Measurements from ENCODE around the gene PPFIBP1. TPM values are rescaled to one million over a fixed set of nuclear protein-coding genes. Genes with fewer than 3 reads are reported as not detected.
A peak's percentile ranks its signal among the peaks of the same experiment; 100 is the strongest.
"Not testable (repeated sequence)": the region's sequence is repeated elsewhere in the genome, so short reads cannot be mapped to it uniquely, and the experiment has no call there.

Gene PPFIBP1
- total and polyA plus RNA-seq, 4 experiments from 2014 or later: 2.1 to 6.5 (median 3.8) TPM

DNA sequence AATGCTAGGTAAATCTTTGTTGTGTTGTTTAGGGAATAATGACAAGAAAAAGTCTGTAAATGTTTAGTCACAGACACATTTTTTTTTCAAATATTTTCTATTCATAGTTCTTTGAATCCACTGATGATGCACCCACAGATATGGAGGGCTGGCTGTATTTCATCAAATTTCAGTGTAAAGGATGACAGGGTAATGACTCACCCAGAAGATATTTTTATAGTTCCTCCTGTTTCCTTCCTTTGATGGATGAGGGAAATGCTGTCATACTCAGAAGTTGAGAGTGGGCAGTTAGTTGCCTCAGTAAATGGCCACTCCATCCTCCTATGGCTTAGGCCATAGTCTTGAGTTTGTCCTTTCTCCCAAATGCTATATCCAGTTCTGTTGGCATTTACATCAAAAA is 95.3 kb downstream of the PPFIBP1 start:
- Mint-ChIP-seq H3K36me3 (no peaks in the 10 kb centered on the region), H3K4me1 (no peaks in the 10 kb centered on the region), H3K4me3 (no peak overlapping the region), H3K27me3 (peaks cover 0 to 2% of the 10 kb centered on the region in 2 donors), H3K27ac (no peak overlapping the region), H3K9me3 (no peaks in the 10 kb centered on the region)
- intact Hi-C loops (cut with micrococcal nuclease): no loop called here
- H3K4me3 ChIP-seq (ENCODE audit: low read length in 2 of 2): no peak overlapping the region
- no peaks in the 10 kb centered on the region for H3K9me3 ChIP-seq (ENCODE audit: control insufficient read depth in 1 of 2, low read length in 2 of 2)
- ChIA-PET POLR2A (ENCODE audit: partially characterized antibody) (no interaction called here), CTCF (ENCODE audit: partially characterized antibody) (no interaction called here)
- H3K4me1 ChIP-seq (ENCODE audit: insufficient read depth, low read length): no peaks in the 10 kb centered on the region
- H3K27ac ChIP-seq (ENCODE audit: low read depth, low read length): no peak overlapping the region
- no peaks in the 10 kb centered on the region for H3K36me3 ChIP-seq (ENCODE audit: insufficient read depth, low read length)
- DNase-seq: no peak
- H3K27me3 ChIP-seq (ENCODE audit: insufficient read depth, low read length): no peaks in the 10 kb centered on the region

GRCh38 chr12:27620121-27620520 is 96.1 kb downstream of the PPFIBP1 start:
- H3K36me3 Mint-ChIP-seq: no peaks in the 10 kb centered on the region
- no peaks in the 10 kb centered on the region for H3K9me3 ChIP-seq (ENCODE audit: control insufficient read depth in 1 of 2, low read length in 2 of 2)
- intact Hi-C loops (cut with micrococcal nuclease): no loop called here
- H3K9me3 Mint-ChIP-seq: no peaks in the 10 kb centered on the region
- peaks cover 0 to 2% of the 10 kb centered on the region in 2 donors for H3K27me3 Mint-ChIP-seq
- H3K4me1 ChIP-seq (ENCODE audit: insufficient read depth, low read length): no peaks in the 10 kb centered on the region
- no peaks in the 10 kb centered on the region for H3K4me1 Mint-ChIP-seq
- no peak for DNase-seq
- no peak overlapping the region for H3K27ac Mint-ChIP-seq
- no peaks in the 10 kb centered on the region for H3K36me3 ChIP-seq (ENCODE audit: insufficient read depth, low read length)
- no peak overlapping the region for H3K27ac ChIP-seq (ENCODE audit: low read depth, low read length)
- H3K27me3 ChIP-seq (ENCODE audit: insufficient read depth, low read length): no peaks in the 10 kb centered on the region
- no peak overlapping the region for H3K4me3 Mint-ChIP-seq
- ChIA-PET POLR2A (ENCODE audit: partially characterized antibody) (no interaction called here), CTCF (ENCODE audit: partially characterized antibody) (no interaction called here)
- no peak overlapping the region for H3K4me3 ChIP-seq (ENCODE audit: low read length in 2 of 2)

- Histone ChIP-seq H3K27ac (ENCODE audit: low read depth, low read length) (no peak overlapping the region), H3K9me3 (ENCODE audit: control insufficient read depth in 1 of 2, low read length in 2 of 2) (no peaks in the 10 kb centered on the region), H3K4me1 (ENCODE audit: insufficient read depth, low read length) (no peaks in the 10 kb centered on the region), H3K4me3 (ENCODE audit: low read length in 2 of 2) (no peak overlapping the region), H3K36me3 (ENCODE audit: insufficient read depth, low read length) (no peaks in the 10 kb centered on the region), H3K27me3 (ENCODE audit: insufficient read depth, low read length) (no peaks in the 10 kb centered on the region)
- Mint-ChIP-seq H3K27me3 (peaks cover 0 to 2% of the 10 kb centered on the region in 2 donors), H3K27ac (no peak overlapping the region), H3K4me3 (no peak overlapping the region), H3K36me3 (no peaks in the 10 kb centered on the region), H3K9me3 (peaks cover 0 to 4% (median 0%) of the 10 kb centered on the region in 8 donors), H3K4me1 (peaks cover 0 to 2% (median under 1%) of the 10 kb centered on the region in 4 donors)
- DNase-seq: no peak
- intact Hi-C loops (cut with micrococcal nuclease): no loop called here
- CTCF ChIA-PET (ENCODE audit: partially characterized antibody): no interaction called here
- POLR2A ChIA-PET (ENCODE audit: partially characterized antibody): no interaction called here
Observed at GRCh38 chr12:27622436-27623195, 98.6 kb downstream of the PPFIBP1 start.

DNA sequence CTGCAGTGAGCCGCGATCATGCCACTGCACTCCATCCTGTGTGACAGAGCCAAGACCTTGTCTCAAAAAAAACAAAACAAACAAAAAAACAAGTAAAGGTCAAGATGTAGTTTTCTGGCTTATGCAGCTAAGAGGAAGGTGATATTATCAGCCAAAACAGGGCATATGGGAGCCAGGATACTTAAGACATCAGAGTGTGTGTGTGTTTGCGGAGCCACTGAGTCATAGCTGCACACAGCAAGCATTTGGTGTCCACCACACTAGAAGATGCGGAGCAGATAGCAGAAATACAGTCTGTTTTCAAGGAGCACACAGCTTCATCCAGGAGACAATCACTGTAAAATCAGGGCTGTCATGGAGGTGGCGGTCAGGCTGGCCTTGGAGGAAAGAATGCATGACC is 99.6 kb downstream of the PPFIBP1 start:
- ChIA-PET POLR2A (ENCODE audit: partially characterized antibody) (no interaction called here), CTCF (ENCODE audit: partially characterized antibody) (no interaction called here)
- no peak overlapping the region for H3K4me3 ChIP-seq (ENCODE audit: low read length in 2 of 2)
- no peaks in the 10 kb centered on the region for H3K36me3 Mint-ChIP-seq
- peaks cover 0 to 2% of the 10 kb centered on the region in 2 donors for H3K27me3 Mint-ChIP-seq
- no peaks in the 10 kb centered on the region for H3K36me3 ChIP-seq (ENCODE audit: insufficient read depth, low read length)
- H3K9me3 ChIP-seq (ENCODE audit: control insufficient read depth in 1 of 2, low read length in 2 of 2): no peaks in the 10 kb centered on the region
- no peaks in the 10 kb centered on the region for H3K27me3 ChIP-seq (ENCODE audit: insufficient read depth, low read length)
- H3K4me1 Mint-ChIP-seq: peaks cover 0 to 10% (median under 1%) of the 10 kb centered on the region in 4 donors
- peaks cover 0 to 4% (median 0%) of the 10 kb centered on the region in 8 donors for H3K9me3 Mint-ChIP-seq
- DNase-seq: no peak
- no peak overlapping the region for H3K27ac Mint-ChIP-seq
- intact Hi-C loops (cut with micrococcal nuclease): no loop called here
- no peaks in the 10 kb centered on the region for H3K4me1 ChIP-seq (ENCODE audit: insufficient read depth, low read length)
- no peak overlapping the region for H3K27ac ChIP-seq (ENCODE audit: low read depth, low read length)
- peak overlapping the region in 1 of 8 donors; percentile 37 for H3K4me3 Mint-ChIP-seq

DNA sequence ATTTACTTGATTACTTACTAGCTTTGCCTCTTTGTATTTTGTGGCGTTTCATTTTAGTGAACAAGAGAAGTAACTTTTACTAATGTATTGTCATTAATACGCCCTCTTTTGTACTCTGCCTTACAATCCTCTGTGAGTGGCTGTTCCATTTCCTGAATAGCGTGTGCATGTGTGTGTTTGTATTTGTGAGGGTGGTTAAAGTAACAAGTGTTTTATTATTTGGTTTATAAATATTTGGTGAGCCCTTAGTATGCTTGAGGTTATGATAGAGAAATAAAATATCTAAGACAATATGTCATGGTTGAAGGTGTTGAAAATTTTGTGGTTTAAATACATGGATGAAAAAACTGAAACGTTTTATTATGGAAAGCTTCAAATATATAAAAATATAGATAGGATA is 100.6 kb downstream of the PPFIBP1 start:
- ChIA-PET POLR2A (ENCODE audit: partially characterized antibody) (no interaction called here), CTCF (ENCODE audit: partially characterized antibody) (no interaction called here)
- no peaks in the 10 kb centered on the region for H3K27me3 ChIP-seq (ENCODE audit: insufficient read depth, low read length)
- intact Hi-C loops (cut with micrococcal nuclease): no loop called here
- Mint-ChIP-seq H3K4me1 (peaks cover 0 to 10% (median under 1%) of the 10 kb centered on the region in 4 donors), H3K27me3 (peaks cover 0 to 2% of the 10 kb centered on the region in 2 donors), H3K4me3 (no peak overlapping the region), H3K36me3 (no peaks in the 10 kb centered on the region), H3K27ac (no peak overlapping the region), H3K9me3 (peaks cover 0 to 4% (median 0%) of the 10 kb centered on the region in 8 donors)
- no peaks in the 10 kb centered on the region for H3K36me3 ChIP-seq (ENCODE audit: insufficient read depth, low read length)
- no peak overlapping the region for H3K27ac ChIP-seq (ENCODE audit: low read depth, low read length)
- no peaks in the 10 kb centered on the region for H3K4me1 ChIP-seq (ENCODE audit: insufficient read depth, low read length)
- H3K9me3 ChIP-seq (ENCODE audit: control insufficient read depth in 1 of 2, low read length in 2 of 2): no peaks in the 10 kb centered on the region
- no peak for DNase-seq
- H3K4me3 ChIP-seq (ENCODE audit: low read length in 2 of 2): no peak overlapping the region

- Histone ChIP-seq H3K27ac (ENCODE audit: low read depth, low read length) (no peak overlapping the region), H3K9me3 (ENCODE audit: control insufficient read depth in 1 of 2, low read length in 2 of 2) (no peaks in the 10 kb centered on the region), H3K27me3 (ENCODE audit: insufficient read depth, low read length) (no peaks in the 10 kb centered on the region), H3K4me1 (ENCODE audit: insufficient read depth, low read length) (no peaks in the 10 kb centered on the region), H3K36me3 (ENCODE audit: insufficient read depth, low read length) (no peaks in the 10 kb centered on the region), H3K4me3 (ENCODE audit: low read length in 2 of 2) (no peak overlapping the region)
- Mint-ChIP-seq H3K4me1 (peaks cover 0 to 10% (median under 1%) of the 10 kb centered on the region in 4 donors), H3K27me3 (no peaks in the 10 kb centered on the region), H3K4me3 (no peak overlapping the region), H3K36me3 (no peaks in the 10 kb centered on the region), H3K27ac (no peak overlapping the region), H3K9me3 (peaks cover 0 to 4% (median 0%) of the 10 kb centered on the region in 8 donors)
- DNase-seq: no peak
- ChIA-PET POLR2A (ENCODE audit: partially characterized antibody) (no interaction called here), CTCF (ENCODE audit: partially characterized antibody) (no interaction called here)
- intact Hi-C loops (cut with micrococcal nuclease): no loop called here
Observed at GRCh38 chr12:27627123-27627852, 103.3 kb downstream of the PPFIBP1 start.

GRCh38 chr12:27627853-27628469 is 104.0 kb downstream of the PPFIBP1 start:
- H3K9me3 Mint-ChIP-seq; H3K27me3 Mint-ChIP-seq; H3K4me3 ChIP-seq (ENCODE audit: low read length in 2 of 2); POLR2A ChIA-PET (ENCODE audit: partially characterized antibody); H3K36me3 Mint-ChIP-seq; CTCF ChIA-PET (ENCODE audit: partially characterized antibody); H3K27ac ChIP-seq (ENCODE audit: low read depth, low read length); H3K9me3 ChIP-seq (ENCODE audit: control insufficient read depth in 1 of 2, low read length in 2 of 2); H3K4me3 Mint-ChIP-seq; intact Hi-C loops (cut with micrococcal nuclease); DNase-seq; H3K36me3 ChIP-seq (ENCODE audit: insufficient read depth, low read length); H3K27me3 ChIP-seq (ENCODE audit: insufficient read depth, low read length); H3K4me1 Mint-ChIP-seq; H3K4me1 ChIP-seq (ENCODE audit: insufficient read depth, low read length); H3K27ac Mint-ChIP-seq: not testable (repeated sequence)
